ENCODE measurements around the gene RPS17.

- TF ChIP-seq CTCF (IDR thresholded peaks at IDR 0.05; ENCODE audit: low read depth, low read length) (no peak), POLR2A (IDR thresholded peaks at IDR 0.05; ENCODE audit: extremely low read depth, insufficient read length) (no peak), MAX (IDR thresholded peaks at IDR 0.05; ENCODE audit: low read depth, low read length) (no peak), MYC (IDR thresholded peaks at IDR 0.05; ENCODE audit: low read depth, low read length) (no peak)
Measured at GRCh38 chr15:82545002-82545401, 4.7 kb upstream of the RPS17 start.

Measured in NB4 (cell line).